H1 (cell line): ENCODE results near the gene TUBGCP3.

ENCODE experiments used
- ASH2L ChIP-seq: fragments of 200-600, 300-600 bp; sonication (generic); IDR thresholded peaks from one replicate; pipeline ENCODE4 v1.7.1; 2017; ENCODE audit warnings: low read length
- CTCF ChIP-seq, 3 experiments: IDR thresholded peaks; 1 replicate in 2 of 3; 2 replicates in 1 of 3; pipeline versions ENCODE4 v1.5.1 to v1.6.1; 2011; ENCODE audit warnings: low read length in 3 of 3, mild to moderate bottlenecking in 3 of 3, inconsistent platforms in 2 of 3, low read depth in 1 of 3, moderate library complexity in 1 of 3; ENCODE audit not compliant: insufficient read depth in 1 of 3; ENCODE audit errors: control extremely low read depth in 1 of 3
- EZH2 ChIP-seq: fragments of 200-600 bp; sonication (generic); IDR thresholded peaks from 2 replicates; pipeline ENCODE4 v1.7.1; 2012; ENCODE audit warnings: low read depth, mild to moderate bottlenecking, moderate library complexity, low read length, inconsistent platforms; ENCODE audit not compliant: severe bottlenecking
- JUN ChIP-seq: IDR thresholded peaks from 2 replicates; pipeline ENCODE4 v1.6.1; 2011; ENCODE audit warnings: low read depth, mild to moderate bottlenecking, improper control_type of control experiment, low read length

- TF ChIP-seq JUN (no peak), ASH2L (no peak), EZH2 (no peak), CTCF (IDR thresholded peaks at IDR 0.05; ENCODE audit: control extremely low read depth in 1 of 3, insufficient read depth in 1 of 3, low read depth in 1 of 3, low read length in 3 of 3) (no peak)
These were observed 62.5 kb downstream of the TUBGCP3 start for GRCh38 chr13:112525356-112525945.
